IMR-90 (cell line): ENCODE data around the gene MLLT10. TPM values are rescaled to one million over a fixed set of nuclear protein-coding genes. Genes with fewer than 3 reads are reported as not detected.

ENCODE experiments used
- ATAC-seq: fragments of 200-7000 bp; cut with Tn5 transposase; 2 replicates; pipeline ENCODE4 v1.9.1; 2020; ENCODE audit warnings: low read depth, mild to moderate bottlenecking, moderate library complexity
- BruUV-seq: library from RNA; stranded (reverse); fragments of 400-500 nt; replicated peaks from 2 replicates; lab custom pipeline; 2021; lab: Mats Ljungman, UMichigan
- CTCF ChIA-PET: fragments of 300-600 bp; formaldehyde crosslinking; extraction: SDS; loops from one replicate; lab custom pipeline; 2021; ENCODE audit warnings: antibody characterized with exemption; lab: Yijun Ruan, JAX
- POLR2A ChIA-PET: fragments of 300-600 bp; sonication (Branson Sonifier 250); formaldehyde crosslinking; loops from one replicate; lab custom pipeline; 2022; ENCODE audit warnings: antibody characterized with exemption; ENCODE audit not compliant: unreplicated experiment; lab: Charles Lee
- DNase-seq: peaks from one replicate; pipeline ENCODE4 v3.0.0; 2013
- H2AFZ ChIP-seq: replicated peaks from 2 replicates; pipeline ENCODE3; 2013; ENCODE audit warnings: low read length, mild to moderate bottlenecking; ENCODE audit not compliant: poor library complexity
- H2AK5ac ChIP-seq: 2 replicates; pipeline ENCODE4 v1.6.1; 2013; ENCODE audit warnings: low read depth, low read length, inconsistent platforms
- H2AK9ac ChIP-seq: replicated peaks from 2 replicates; pipeline ENCODE3; 2013; ENCODE audit warnings: mild to moderate bottlenecking, low read depth, low read length, moderate library complexity; ENCODE audit not compliant: poor library complexity
- H2BK120ac ChIP-seq: 2 replicates; pipeline ENCODE4 v1.6.1; 2013; ENCODE audit warnings: low read depth, low read length, inconsistent platforms
- H2BK15ac ChIP-seq: 3 replicates; pipeline ENCODE4 v1.6.1; 2013; ENCODE audit warnings: low read depth, low read length, inconsistent platforms
- H2BK20ac ChIP-seq: 2 replicates; pipeline ENCODE4 v1.6.1; 2013; ENCODE audit warnings: low read depth, mild to moderate bottlenecking, inconsistent platforms, low read length, moderate library complexity
- H2BK5ac ChIP-seq: 2 replicates; pipeline ENCODE4 v1.6.1; 2013; ENCODE audit warnings: mild to moderate bottlenecking, low read depth, low read length, inconsistent platforms; ENCODE audit not compliant: poor library complexity, severe bottlenecking
- H3K14ac ChIP-seq: replicated peaks from 2 replicates; pipeline ENCODE4 v1.6.1; 2013; ENCODE audit warnings: low read depth, low read length, inconsistent platforms
- H3K18ac ChIP-seq: 2 replicates; pipeline ENCODE4 v1.6.1; 2013; ENCODE audit warnings: low read depth, low read length, control low read depth
- H3K23ac ChIP-seq: 2 replicates; pipeline ENCODE4 v1.6.1; 2013; ENCODE audit warnings: low read depth, low read length, inconsistent platforms
- H3K27ac ChIP-seq: 2 replicates; pipeline ENCODE4 v1.5.1; 2013; ENCODE audit warnings: mild to moderate bottlenecking, control low read depth, low read length; ENCODE audit not compliant: insufficient read depth
- H3K27me3 ChIP-seq: 2 replicates; pipeline ENCODE4 v1.6.1; 2013; ENCODE audit warnings: low read length; ENCODE audit not compliant: control insufficient read depth, insufficient read depth
- H3K36me3 ChIP-seq: 2 replicates; pipeline ENCODE4 v1.6.1; 2013; ENCODE audit warnings: low read length, mixed read lengths; ENCODE audit not compliant: control insufficient read depth, insufficient read depth
- H3K4ac ChIP-seq: 2 replicates; pipeline ENCODE4 v1.6.1; 2013; ENCODE audit warnings: low read depth, low read length, inconsistent platforms
- H3K4me1 ChIP-seq: 2 replicates; pipeline ENCODE4 v1.6.1; 2013; ENCODE audit warnings: low read length, mixed read lengths; ENCODE audit not compliant: control insufficient read depth, insufficient read depth
- H3K4me2 ChIP-seq: 2 replicates; pipeline ENCODE4 v1.6.1; 2013; ENCODE audit warnings: low read depth, mild to moderate bottlenecking, control low read depth, low read length, moderate library complexity
- H3K4me3 ChIP-seq: 2 replicates; pipeline ENCODE4 v1.5.1; 2013; ENCODE audit warnings: low read depth, mild to moderate bottlenecking, control low read depth, low read length, moderate library complexity; ENCODE audit not compliant: insufficient read depth
- H3K56ac ChIP-seq: 2 replicates; pipeline ENCODE4 v1.6.1; 2013; ENCODE audit warnings: low read length, inconsistent platforms; ENCODE audit not compliant: insufficient read depth; ENCODE audit errors: extremely low read depth
- H3K79me1 ChIP-seq, 2 experiments: 2 replicates each; pipeline ENCODE4 v1.6.1; 2013; ENCODE audit warnings: low read length in 2 of 2, inconsistent platforms in 1 of 2, low read depth in 1 of 2
- H3K9ac ChIP-seq: 2 replicates; pipeline ENCODE4 v1.6.1; 2013; ENCODE audit warnings: low read depth, low read length, control low read depth
- H3K9me1 ChIP-seq: 2 replicates; pipeline ENCODE4 v1.6.1; 2013; ENCODE audit warnings: low read length, inconsistent platforms; ENCODE audit not compliant: insufficient read depth
- H3K9me3 ChIP-seq: 2 replicates; pipeline ENCODE4 v1.6.1; 2013; ENCODE audit warnings: low read length; ENCODE audit not compliant: control insufficient read depth, insufficient read depth
- H4K20me1 ChIP-seq: 2 replicates; pipeline ENCODE4 v1.6.1; 2013; ENCODE audit warnings: low read length, inconsistent platforms; ENCODE audit not compliant: insufficient read depth
- H4K5ac ChIP-seq: 2 replicates; pipeline ENCODE4 v1.6.1; 2013; ENCODE audit warnings: mild to moderate bottlenecking, low read depth, low read length, control low read depth
- H4K8ac ChIP-seq, 2 experiments: 2 replicates each; pipeline ENCODE4 v1.6.1; 2013; ENCODE audit warnings: low read depth in 2 of 2, low read length in 2 of 2, control low read depth in 1 of 2, inconsistent platforms in 1 of 2
- H4K91ac ChIP-seq: 2 replicates; pipeline ENCODE4 v1.6.1; 2013; ENCODE audit warnings: low read depth, low read length, inconsistent platforms; ENCODE audit not compliant: insufficient read depth
- CEBPB ChIP-seq: IDR thresholded peaks from 2 replicates; pipeline ENCODE4 v1.6.1; 2012; ENCODE audit warnings: low read depth, low read length, improper control_type of control experiment
- ELK1 ChIP-seq: fragments of 150-350 bp; IDR thresholded peaks from 2 replicates; pipeline ENCODE4 v1.6.1; 2016; ENCODE audit warnings: low read depth, mild to moderate bottlenecking, low read length, moderate library complexity, borderline replicate concordance
- WGBS, 2 experiments: methylation state at CpG; one replicate each; pipeline versions ENCODE4 v1.1.5 to v1.1.7; 2013; ENCODE audit warnings: missing lambda C conversion rate in 2 of 2; ENCODE audit not compliant: insufficient read length in 1 of 2; ENCODE audit errors: extremely low coverage in 2 of 2; 5-methylcytosine and 5-hydroxymethylcytosine counted together
- dilution Hi-C: fragments of 300-500 bp; cut with HindIII; formaldehyde crosslinking; loops from one replicate; pipeline ENCODE4 v1.14.3; 2018; ENCODE audit warnings: low sequenced_read_pairs; ENCODE audit not compliant: unreplicated experiment
- in situ Hi-C: fragments of 300-500 bp; cut with MboI; formaldehyde crosslinking; loops from 3 replicates; pipeline ENCODE4 v1.14.3; 2019; ENCODE audit warnings: low sequenced_read_pairs, inconsistent platforms, mixed read lengths
- intact Hi-C: fragments of 100-400 bp; cut with micrococcal nuclease; formaldehyde crosslinking; loops from 2 replicates; pipeline ENCODE4 v1.10.0; 2022
- polyA plus RNA-seq, 3 experiments: library from polyadenylated mRNA; depleted of rRNA; stranded (reverse); fragments of >200 nt; gene quantifications; 2 replicates each; pipeline ENCODE4 v1.2.3, GENCODE V29; 2012; ENCODE audit warnings: low replicate concordance in 1 of 3
- total RNA-seq: library from RNA; depleted of rRNA; stranded (reverse); fragments of >200 nt; gene quantifications from 2 replicates; pipeline ENCODE4 v1.2.3, GENCODE V29; 2012

MLLT10 gene
- total and polyA plus RNA-seq, 2 of the 4 experiments (the other 2 are of a cell fraction) = 22.5 to 29.0 TPM

DNA sequence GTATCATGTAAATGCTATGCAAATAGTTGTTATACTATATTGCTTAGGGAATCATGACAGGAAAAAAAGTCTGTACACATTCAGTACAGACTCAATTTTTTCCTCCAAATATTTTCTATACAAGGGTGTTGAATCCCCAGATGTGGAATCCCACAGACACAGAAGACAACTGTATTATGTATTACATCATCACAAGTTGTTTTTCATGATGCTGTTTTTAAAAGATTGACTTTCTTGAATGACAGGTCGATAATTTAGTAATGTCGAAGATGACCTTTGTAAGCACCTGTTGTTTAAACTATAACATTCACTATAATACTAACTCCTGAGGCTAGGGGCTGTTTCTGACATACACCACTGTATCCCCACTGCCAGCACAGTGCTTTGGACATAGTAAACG lies 143.5 kb downstream of the MLLT10 start:
- H3K4me3 ChIP-seq = no peak overlapping the region
- no peaks in the 10 kb centered on the region for H3K9me1 ChIP-seq
- H3K56ac ChIP-seq = no peak overlapping the region
- no peak overlapping the region for H3K4ac ChIP-seq
- POLR2A ChIA-PET = no interaction called here
- H2AK5ac ChIP-seq = no peak overlapping the region
- no peak overlapping the region for H3K23ac ChIP-seq
- no peak overlapping the region for H4K8ac ChIP-seq
- no peak overlapping the region for H2BK5ac ChIP-seq
- no peaks in the 10 kb centered on the region for H4K20me1 ChIP-seq
- no peak overlapping the region for H2AK9ac ChIP-seq
- dilution Hi-C loops (no loop called here), in situ Hi-C loops (no loop called here), intact Hi-C loops (no loop called here)
- H3K14ac ChIP-seq = no peak overlapping the region
- TF ChIP-seq CEBPB = peak; percentile 37; the same call in 1 of the 2 replicates
- no peak for TF ChIP-seq ELK1
- H4K5ac ChIP-seq = no peak overlapping the region
- H4K91ac ChIP-seq = no peak overlapping the region
- no peak overlapping the region for H3K4me2 ChIP-seq
- no peaks in the 10 kb centered on the region for H3K4me1 ChIP-seq
- H2BK120ac ChIP-seq = no peak overlapping the region
- no peak overlapping the region for H2BK15ac ChIP-seq
- no peak overlapping the region for H2AFZ ChIP-seq
- no peak overlapping the region for H2BK20ac ChIP-seq
- H3K27ac ChIP-seq = no peak overlapping the region
- BruUV-seq = no TSS peak
- H3K79me1 ChIP-seq = peaks cover 8 to 32% of the 10 kb centered on the region in 2 experiments
- peaks cover 1% of the 10 kb centered on the region for H3K36me3 ChIP-seq
- H3K9ac ChIP-seq = no peak overlapping the region
- CTCF ChIA-PET = no interaction called here
- H3K9me3 ChIP-seq = no peaks in the 10 kb centered on the region
- H3K27me3 ChIP-seq = no peaks in the 10 kb centered on the region
- ATAC-seq (no peak), DNase-seq (no peak)
- WGBS, 2 experiments = no CpG with 5 or more reads among the region's 3 CpGs
- H3K18ac ChIP-seq = no peak overlapping the region
